HS-5 (cell line): ENCODE results near the gene PIAS4.
"Not testable (repeated sequence)": the region's sequence is repeated elsewhere in the genome, so short reads cannot be mapped to it uniquely, and the experiment has no call there.

Source experiments
- DNase-seq: peaks from one replicate; pipeline ENCODE4 v3.0.0-alpha.2; 2012; ENCODE audit warnings: low read depth

PIAS4 gene

GRCh38 chr19:3998667-3999412, 8.7 kb upstream of the PIAS4 start:
- DNase-seq = not testable (repeated sequence)

- not testable (repeated sequence) for DNase-seq
Observed at GRCh38 chr19:4000798-4001197, 6.7 kb upstream of the PIAS4 start.

DNA sequence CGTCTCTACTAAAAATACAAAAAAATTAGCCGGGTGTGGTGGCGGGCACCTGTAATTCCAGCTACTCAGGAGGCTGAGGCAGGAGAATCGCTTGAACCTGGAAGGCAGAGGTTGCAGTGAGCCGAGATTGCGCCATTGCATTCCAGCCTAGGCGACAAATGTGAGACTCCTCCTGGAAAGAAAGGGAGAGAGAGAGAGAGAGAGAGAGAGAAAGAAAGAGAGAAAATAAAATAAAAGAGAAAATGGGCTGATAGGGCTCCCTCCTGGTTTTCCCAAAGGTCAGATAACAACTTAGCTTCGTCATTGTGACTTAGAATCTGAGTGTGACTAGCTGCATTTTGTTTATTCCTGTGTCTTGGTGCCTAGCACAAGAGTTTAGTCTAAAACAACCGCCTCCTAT, 2.1 kb upstream of the PIAS4 start:
- not testable (repeated sequence) for DNase-seq

GRCh38 chr19:4007836-4008539, 452 bp downstream of the PIAS4 start:
- no peak for DNase-seq

GRCh38 chr19:4009990-4010807, 2.7 kb downstream of the PIAS4 start:
- DNase-seq = no peak

- no peak for DNase-seq
Observed at GRCh38 chr19:4010808-4011110, 3.2 kb downstream of the PIAS4 start.

DNA sequence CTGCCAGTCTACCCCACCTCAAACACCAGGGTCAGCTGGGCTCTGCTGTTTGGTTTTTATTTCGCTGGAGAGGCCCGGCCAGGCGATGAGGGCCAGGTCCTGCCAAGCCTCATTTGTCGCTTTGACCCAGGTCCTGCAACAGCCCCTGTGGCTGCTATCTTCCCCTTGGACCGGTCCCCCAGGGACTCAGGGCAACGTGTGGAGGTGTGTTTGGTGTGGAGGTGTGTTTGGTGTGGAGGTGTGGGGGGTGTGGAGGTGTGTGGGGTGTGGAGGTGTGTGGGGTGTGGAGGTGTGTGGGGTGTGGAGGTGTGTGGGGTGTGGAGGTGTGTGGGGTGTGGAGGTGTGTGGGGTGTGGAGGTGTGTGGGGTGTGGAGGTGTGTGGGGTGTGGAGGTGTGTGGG, 3.9 kb downstream of the PIAS4 start:
- DNase-seq = not testable (repeated sequence)

DNA sequence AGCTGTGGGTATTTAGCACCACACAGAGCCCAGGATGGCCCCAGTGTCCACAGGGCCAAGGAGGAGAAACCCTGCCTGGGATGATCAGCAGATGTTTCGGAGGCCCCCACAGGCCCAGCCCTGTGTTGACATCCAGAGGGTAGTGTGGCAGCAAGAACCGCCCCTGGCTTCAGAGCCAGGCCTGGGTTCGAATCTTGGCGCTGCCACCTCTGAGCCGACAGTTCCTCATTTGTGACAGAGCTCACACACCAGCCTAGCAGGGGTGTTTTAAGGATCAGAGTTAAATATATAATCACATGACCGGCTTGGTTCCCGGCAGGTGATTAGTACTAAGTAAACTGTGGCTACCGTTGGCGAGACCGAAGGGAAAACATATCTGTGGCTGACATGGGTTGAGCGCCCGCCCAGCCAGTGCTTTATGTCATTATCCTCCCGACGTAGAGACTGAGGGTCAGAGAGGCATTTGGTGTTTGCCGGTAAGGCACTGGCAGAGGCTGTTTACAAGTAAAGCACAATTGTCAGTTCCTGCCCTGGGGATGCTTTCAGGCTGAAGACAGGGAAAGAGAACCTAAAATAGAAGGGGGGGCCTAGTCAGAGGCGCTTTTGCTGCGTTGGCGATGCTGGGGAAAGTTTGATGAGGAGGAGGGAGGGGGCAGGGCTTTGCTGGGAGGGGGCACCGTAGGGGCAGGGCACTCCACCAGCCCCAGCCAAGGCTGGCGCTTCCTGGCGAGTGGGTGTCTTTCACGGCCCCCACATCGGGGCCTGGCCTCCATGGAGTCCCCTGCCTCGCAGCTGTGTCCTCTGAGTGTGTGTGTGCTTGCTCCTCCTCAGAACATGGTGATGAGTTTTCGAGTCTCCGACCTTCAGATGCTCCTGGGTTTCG, 4.8 kb downstream of the PIAS4 start:
- DNase-seq = no peak

- DNase-seq = no peak
Observed at GRCh38 chr19:4012975-4013634, 5.6 kb downstream of the PIAS4 start.

GRCh38 chr19:4013886-4014540, 6.5 kb downstream of the PIAS4 start:
- no peak for DNase-seq

DNA sequence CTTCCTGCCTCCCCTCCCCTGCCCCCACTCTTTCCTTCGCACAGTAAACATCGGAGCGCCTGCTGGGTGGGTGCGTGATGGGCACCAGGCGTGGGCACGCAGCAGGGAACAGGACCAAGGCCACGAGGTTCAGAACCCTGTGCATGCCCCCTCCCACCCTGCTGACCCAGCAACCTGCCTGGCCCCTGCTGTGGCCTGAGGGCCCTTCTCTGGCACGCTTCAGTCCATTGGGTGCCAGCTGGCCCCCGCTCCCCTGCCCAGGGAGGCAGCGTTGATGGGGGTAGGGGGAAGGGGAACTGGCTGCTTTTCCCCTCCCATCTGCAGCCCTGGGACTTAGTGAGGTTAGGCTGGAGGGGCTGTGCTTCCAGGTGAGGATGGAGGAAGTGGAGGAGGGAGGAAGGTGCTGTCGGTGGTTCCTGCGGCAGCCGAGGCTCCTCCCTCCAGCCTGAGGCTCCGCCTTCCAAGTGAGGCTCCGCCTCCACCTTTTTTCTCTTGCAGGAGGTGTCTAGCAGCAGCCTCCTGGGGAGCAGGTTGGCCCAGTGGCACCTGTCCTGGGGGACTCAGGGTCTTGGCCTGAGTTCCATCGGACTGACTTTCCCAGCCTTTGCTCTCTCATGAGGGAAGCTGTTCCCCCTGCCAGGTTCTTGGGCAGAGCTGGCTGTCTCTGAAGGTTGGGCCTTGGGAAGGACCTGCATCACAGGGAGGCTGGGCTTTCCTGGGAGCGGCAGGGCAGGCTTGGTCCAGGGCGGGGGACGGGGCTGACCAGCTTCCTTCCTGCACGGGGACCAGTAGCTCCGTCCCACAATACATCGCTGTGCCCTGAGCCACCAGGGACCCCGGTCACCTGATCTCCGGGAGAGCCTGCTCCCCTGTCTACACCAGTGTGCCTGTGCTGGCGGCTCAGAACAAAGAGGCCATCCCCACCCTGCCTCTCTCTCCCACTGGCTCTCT, 7.3 kb downstream of the PIAS4 start:
- no peak for DNase-seq

- DNase-seq = no peak
Observed at GRCh38 chr19:4015705-4016402, 8.3 kb downstream of the PIAS4 start.

DNA sequence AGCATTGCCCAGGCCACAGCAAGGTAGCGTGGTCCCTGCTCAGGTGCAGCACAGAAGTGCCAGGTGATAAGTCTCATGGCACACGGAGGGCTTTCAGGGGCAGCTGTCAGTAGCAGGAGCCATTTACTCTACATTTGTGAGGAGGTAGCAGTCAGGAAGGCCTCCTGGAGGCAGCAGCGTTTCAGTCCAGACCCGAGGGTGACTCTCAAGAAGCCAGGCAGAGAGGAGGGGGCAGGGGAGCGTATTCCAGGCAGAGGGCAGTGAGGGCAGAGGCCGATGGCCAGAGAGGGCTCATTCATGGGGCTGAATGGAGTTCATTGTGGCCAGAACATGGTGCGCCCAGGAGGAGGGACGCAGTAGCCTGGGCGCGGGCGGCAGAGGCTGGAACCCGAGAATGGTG, 8.9 kb downstream of the PIAS4 start:
- DNase-seq = no peak

DNA sequence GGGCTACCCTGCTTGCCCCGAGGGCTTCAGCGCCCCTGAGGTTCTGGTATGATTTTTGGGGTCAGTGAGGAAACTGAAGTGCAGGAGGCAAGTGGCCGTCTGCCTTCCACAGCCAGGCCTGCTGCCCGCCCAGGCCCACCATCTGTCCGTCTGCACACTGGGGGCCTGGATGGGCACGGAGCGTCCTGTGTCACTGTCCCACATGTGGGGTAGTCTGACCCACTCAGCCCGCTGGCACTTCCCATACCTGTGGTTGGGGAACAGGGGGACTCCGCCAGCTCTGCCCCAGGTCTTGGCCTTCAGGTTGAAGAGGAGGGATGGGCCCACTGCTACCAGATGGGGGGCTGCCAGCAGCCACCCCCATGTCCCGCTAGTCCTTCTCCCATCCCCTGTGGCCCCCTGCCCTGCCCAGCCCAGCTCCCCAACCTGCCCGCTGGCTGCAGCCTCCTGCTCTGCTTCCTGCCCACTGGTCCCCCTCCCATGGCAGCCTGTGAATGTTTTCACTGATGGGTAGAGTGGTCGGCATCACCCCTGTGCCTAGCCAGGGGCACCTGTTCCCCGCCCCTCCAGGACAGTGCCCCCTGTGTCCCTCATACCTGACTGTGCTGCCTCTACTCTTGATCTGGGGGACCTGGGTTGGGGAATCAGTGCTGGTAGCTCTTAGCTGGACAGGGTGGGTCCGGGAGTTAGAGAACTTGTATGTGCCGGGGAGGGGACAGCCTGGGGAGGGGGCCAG, 9.5 kb downstream of the PIAS4 start:
- no peak for DNase-seq

DNA sequence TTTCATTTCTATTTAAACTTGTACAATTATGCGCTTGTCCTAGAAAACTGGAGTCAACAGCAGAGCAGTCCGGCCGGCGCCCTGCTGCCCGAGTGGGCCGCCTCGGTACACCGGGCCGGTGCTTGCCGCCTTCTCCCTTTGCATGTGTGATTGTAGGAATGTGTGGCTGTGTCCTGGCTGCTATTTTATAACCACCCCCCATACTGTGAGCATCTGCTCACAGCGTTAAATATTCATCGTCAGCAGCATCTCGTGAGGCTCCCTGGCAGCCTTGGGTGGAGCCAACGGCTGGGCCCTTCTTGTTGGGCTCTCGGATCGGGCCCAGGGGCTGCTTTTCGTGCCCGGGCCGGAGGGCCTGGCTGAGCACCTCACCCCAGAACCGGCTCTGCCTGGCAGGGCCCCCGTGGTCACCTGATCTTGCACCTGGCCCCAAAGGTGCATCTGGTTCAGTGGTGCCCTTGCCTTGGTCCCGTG, 10.6 kb downstream of the PIAS4 start:
- no peak for DNase-seq

GRCh38 chr19:4018775-4019504, 11.4 kb downstream of the PIAS4 start:
- DNase-seq = no peak

DNA sequence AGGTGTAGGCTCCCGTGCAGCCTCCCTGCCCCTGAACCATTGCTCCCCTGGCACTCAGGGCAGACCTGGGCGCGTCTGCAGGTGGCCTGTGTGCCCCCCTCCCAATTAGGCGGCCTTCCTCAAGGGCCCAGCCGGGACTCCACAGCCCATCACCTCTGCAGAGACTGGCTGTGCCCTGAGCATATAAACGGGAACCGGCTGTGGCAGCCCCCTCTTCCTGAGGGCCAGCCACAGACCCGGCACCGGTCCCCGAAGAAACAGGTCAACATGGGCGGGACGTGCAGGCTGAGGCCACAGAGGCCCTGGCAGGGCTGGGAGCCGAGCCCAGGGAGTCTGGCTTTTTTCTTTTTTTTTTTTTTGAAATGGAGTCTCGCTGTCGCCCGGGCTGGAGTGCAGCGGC, 12.0 kb downstream of the PIAS4 start:
- DNase-seq = no peak
